HuH-7.5 (cell line): ENCODE results near the gene LBHD2.
A peak's percentile ranks its signal among the peaks of the same experiment; 100 is the strongest.

Source experiments
- DNase-seq: peaks from one replicate; pipeline ENCODE4 v3.0.0; 2011; ENCODE audit warnings: low spot score

LBHD2 gene

DNA sequence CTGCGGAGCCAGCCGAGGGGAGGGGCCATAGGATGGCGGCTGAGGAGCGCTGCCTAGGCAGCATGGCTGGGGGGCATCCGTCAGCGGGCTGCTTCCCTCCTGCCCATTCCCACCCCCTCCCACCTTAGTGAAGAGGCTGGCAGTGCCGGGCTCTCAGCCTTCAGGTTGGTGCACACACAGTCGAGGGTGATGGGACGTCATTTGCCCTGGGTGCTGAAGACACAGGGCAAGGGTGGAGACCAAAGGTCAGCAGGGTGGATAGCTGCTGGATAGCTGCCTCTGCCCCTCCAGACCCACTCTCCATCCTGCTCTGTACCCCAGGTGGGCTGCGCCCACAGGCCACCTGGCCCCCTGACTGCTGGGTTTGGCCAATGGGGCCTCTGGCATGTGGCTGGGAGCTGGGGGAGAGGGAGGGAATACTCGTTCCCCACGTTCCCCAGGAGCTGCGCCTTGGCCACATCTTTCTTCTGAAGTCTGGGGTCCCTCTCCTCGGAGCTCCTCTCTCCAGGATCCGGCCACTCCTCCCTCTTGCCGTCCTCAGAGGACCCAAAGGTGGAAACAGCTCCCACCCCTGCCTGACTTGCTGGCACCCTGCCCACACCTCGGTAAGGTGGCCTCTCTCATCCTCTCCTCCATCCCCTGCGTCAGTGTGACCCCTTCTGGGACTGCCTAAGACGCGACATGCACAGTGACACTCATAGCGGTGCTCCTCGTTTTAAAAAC lies 15.5 kb upstream of the LBHD2 start:
- DNase-seq = no peak

DNA sequence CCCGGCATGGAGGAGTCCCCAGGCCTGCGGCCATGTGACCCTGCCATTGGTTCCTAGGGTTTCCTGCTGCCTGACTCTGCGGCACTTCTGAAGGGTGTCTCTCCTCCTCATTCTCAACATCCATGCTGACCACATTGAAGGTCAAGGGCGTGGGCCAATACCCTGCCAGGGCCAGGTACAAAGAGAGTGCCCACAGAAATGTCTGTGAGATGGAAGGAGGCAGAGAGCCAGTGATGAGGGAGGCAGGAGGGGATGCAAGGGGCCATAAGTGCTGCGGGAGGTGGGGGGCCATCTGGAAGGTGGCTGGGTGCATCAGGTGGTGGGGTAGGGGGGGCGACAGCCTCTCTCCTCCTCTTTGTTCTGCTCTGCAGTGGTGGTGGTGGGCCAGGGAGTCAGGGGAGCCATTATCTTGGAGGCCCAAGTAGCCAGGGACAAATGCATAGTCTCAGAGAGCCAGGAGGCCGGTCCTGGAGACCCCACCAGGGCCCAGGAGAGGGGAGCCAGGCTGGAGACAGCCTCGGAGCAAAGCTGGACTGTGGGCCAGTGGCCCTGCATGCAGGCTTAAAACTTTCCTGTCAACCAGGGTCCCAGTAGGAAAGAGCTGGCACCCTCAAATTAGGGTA lies 13.6 kb upstream of the LBHD2 start:
- no peak for DNase-seq

DNA sequence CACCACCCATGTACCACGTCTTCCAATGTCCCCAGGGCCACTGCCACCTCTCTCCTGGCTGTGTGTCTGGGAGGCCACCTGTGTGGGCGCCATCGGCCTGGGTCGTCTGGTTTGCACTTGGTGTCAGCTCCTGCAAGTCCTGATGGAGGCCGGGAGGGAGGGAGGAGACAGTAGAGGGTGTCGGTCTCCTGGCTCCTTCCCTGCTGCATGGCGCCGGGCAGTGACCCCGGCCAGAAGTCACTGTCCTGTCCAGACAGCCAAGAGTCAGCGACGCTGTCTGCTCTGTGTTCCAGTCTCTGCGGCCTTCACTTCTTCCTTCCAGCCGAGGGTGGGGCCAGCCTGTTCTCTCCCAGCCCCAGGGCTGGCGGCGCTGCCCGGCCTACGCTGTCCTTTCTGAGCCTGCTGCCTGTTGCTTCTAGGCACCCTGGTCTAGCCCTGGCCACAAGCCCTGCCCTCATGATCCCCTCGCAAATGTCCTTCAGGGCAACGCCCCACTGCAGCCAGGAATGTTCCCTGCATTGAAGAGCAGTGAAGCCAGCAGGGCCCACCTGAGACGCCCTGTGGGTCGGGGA lies 13.0 kb upstream of the LBHD2 start:
- DNase-seq = no peak

DNA sequence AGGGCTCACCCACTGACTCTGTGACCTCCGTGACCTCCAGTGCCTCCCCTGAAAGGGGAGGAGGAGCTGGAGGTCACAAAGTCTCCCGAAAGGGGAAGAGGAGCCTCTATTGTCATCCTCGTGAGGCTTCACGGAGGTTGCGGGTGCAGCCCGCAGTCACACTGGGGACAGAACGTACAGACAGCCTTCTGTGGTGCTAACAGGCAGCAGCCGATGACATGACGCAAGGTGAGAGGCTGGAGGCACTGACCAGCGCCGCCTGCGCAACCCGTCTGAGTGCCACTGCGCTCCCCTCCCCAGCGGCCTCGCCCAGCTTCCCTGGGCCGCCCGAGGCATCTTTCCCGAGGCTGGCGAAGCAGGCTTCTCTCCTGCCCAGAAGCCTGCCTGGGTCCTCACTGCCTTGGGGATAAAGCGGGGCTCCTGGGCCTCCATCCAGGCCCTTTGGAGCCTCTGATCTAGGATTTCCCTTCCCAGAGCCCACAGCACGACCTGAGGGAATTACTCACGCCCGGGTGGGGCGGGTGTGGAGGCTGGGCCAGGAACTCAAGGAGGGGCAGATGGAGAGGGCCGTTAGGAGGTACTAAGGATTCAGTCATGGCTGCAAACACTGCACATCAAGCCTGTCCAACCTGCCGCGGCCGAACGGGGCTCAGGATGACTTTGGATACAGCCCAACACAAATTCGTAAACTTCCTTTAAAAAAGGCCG lies 12.3 kb upstream of the LBHD2 start:
- no peak for DNase-seq

DNA sequence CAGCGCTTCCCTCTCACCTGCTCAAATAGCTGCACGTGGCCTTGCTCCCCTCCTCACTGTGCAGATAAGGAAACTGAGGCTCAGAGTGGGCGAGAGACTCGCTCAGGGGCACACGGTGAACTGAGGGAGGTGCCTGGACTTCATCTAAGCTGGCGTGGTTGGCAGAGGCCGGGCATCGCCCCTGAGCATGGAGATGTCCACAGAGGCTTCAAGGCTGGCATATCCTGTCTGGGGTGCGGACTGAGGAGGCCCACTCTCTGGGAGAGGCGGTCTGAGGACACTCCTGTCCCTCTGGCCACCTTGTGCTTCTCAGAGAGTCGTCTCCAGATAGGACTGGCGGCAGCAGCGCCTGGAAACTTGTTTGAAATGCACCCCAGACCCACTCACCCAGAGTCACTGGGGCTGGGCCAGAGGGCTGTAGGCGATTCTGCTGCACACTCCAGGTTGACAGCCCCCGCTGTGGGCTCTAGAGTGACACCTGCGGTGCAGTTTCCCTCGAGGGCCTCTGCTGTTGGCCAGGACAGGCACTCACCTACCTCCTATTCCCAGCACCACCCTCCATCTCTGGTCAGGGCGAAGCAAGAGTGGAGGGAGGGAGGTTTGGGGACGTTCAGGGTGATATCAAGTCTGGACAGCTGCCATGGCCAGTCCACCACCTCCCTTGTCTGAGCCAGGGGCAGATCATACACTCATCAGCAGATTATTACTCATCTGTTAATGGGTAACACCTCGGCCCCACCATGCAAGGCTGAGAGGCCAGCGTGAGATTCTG lies 11.2 kb upstream of the LBHD2 start:
- no peak for DNase-seq

DNA sequence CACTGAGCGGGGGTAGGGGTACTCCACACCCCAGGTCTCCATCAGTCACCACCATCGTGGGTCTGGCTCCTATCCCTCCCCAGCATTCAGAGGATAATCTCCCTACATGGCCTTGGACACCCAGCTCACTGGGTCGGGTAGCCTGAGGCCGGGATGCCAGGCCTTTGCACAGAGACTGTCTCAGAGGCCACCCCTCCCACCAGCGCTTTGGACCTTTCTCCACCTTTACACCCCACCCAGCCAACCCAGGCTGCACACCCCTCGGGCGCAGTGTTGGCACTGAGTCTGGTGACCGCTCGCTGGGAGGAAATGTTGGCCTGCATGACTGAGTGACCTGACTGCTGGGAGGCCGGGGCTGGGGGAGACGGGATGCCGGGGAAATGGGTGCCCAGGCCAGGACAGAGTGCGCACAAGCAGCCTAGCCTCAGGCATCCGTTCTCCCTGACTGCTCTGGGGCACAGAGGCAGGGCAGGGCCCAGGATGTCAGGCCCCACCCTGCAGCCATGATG lies 10.6 kb upstream of the LBHD2 start:
- DNase-seq = no peak

DNA sequence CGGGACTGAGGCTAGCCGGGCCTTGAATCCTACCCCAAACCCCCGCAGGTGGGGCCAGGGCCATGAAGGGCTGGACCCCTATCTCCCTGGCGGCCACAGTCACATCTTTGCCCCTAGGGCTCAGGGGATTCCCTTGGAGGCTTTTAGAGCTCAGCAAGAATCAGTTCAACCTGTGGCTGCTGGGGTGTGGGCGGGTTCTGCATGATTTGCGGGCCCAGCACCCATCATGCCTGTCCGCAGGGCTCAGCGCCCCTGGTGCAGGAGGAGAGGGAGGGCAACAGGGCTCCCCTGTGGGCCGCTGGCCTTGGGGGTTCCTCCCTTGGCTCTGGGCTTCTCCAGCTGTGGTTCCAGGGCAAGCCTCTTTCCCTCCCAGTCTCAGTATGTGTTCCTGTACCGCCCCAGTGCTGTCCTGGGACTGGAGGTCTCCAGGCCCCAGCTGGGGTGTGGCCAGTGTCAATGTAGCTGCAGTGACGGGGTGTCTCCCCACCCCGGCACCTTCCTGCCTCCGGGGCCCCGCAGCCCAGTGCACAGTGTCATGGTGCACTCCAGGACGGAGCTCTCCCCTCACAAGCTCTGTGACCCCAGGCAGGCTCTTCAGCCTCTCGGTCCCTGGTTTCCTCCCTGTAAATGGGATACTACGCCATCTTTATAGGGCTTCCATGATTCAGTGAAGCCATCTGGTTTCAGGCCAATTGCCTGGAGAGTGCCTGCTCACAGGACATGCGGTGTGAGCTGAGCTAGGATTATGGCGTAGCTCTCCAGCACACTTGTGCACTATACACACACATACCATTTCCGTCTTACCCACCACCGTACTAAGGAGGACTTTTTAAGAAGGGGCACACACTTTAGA lies 9.9 kb upstream of the LBHD2 start:
- no peak for DNase-seq

DNA sequence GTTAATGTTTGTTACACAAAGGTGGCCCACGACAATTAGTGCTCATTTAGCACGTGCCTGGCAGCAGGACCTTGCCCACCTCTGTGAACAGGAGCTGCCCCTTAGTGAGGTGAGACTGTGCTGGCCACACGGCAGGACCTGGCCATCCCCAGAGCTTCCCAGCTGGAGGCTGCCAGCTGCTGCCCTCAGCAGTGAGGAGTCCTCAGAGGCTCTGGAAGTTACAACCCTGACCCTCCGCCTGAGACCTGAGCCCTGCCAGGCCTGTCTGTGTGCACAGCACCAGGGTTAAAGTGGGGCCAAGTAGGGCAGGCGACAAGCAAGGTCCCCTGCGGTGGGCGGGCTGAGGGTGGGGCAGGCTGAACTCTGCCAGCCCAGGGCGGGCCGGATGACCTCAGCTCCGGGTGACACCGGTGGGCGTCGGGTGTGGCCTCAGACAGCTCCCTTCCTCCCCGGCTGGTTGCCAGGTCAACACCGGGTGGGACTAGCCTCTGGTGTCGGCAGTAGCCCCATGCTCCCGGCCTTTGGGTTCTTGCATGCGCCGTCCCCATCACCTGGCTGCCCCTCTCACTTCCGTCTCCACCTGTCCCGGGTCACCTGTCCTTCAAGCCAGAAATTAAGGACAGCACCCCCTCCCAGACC lies 9.2 kb upstream of the LBHD2 start:
- peak; percentile 66 for DNase-seq

DNA sequence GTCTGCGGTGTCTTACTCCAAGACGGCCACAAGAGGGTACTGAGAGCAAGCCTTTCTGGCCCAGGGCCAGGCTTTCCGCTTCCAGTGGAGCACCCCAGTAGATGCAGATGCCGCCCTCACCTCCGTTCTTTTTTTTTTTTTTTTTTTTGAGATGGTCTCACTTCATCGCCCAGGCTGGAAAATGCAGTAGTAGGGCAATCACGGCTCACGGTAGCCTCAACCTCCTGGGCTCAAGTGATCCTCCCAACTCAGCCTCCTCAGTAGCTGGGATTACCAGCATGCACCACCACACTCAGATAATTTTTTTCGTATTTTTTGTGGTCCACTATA lies 5.6 kb upstream of the LBHD2 start:
- peak; percentile 92 for DNase-seq

DNA sequence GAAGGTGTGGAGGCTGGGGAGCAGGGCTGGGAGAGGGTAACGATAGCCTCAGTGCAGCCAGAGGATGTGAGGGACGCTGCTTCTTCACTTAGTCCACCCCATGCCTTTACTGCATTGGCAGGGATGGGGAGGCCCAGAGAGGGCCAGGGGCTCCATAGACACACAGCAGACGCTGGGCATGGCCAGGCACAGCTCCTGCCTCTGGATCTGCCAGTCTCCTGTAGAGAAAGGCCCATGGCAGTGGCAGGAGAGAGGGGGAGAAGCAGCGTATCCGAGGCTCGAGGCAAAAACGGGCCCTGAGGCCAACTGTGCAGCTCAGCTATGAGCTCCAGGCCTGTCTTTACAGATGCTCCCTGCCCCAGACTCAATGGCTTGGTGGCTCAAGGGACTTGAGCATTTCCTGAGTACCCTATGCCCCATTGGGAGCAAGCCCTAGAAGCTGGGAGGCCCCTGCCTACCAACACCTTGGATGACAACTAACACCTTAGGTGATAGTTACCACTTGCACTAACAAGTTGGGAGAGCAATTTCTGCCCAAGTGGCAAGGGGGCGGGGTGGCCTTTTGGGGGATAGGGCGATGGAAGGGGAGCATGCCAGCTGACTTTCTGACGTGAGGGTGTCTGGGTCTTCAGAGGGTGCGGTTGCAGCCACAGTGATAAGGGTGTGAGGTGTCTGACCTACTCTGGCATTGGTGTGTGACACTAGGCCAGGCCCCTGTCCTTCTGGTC lies 5.0 kb upstream of the LBHD2 start:
- no peak for DNase-seq

DNA sequence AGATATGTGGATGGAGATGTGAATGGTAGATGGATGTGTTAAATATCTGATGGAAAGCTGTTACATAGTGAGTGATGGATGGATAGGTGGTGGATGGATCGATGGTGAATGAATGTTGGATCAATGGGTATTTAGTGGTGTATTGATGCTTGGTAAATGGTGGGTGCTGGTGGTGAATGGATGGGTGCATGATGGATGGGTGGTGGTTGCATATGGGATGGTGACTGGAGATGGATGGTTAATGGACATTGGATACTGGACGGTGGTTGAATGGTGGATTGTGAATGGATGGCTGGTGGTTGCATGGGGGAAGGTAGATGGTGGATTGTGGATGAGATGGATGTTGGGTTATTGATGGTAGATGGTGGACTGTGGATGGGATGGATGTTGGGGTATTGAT lies 2.1 kb upstream of the LBHD2 start:
- DNase-seq = no peak

DNA sequence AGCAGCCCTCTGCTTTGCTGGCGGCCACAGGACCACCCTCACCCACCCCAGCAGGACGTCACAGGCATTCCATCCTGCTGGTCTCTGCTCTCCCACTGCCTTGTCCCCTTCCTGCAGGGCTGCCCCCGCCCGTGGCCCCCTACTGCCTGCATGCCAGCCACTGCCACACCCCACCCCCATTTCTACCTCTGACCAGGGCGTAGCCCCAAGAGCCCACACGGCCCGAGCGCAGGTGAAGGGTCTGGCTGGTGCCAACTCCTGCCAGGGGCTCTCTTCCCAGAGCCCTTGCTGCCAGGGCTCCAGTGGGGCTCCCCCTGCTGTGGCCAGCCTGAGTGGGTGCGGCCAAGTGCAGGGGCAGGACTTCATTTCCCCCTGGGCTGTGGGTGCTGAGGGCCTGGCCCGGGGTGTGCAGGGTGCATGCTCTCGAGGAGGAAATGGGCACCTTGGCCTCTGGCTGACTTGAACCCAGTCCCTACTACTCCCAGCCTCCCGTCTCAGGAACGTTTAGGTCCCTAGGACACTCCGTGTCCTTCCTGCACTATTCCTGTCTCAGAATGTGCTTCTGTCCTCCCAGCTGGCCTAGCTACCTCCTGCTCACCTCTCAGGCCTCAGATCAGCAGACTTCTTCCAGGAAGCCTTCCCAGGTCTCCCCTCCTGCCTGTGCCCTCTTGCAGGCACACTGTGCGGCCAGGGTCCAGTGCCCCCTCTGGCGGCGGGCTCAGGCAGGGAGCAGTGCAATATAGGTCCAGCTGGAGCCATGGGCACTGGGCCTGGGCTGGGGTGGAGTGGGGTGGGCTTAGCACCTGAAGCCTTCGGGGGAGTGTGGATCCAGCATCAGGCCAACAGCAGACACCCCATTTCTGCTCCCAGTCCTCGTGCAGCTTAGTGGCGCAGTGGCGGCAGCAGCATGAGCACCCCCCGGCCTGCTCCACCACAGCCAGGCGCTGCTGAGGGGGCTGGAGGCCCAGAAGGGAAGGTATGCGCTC lies 1.4 kb downstream of the LBHD2 start:
- no peak for DNase-seq

DNA sequence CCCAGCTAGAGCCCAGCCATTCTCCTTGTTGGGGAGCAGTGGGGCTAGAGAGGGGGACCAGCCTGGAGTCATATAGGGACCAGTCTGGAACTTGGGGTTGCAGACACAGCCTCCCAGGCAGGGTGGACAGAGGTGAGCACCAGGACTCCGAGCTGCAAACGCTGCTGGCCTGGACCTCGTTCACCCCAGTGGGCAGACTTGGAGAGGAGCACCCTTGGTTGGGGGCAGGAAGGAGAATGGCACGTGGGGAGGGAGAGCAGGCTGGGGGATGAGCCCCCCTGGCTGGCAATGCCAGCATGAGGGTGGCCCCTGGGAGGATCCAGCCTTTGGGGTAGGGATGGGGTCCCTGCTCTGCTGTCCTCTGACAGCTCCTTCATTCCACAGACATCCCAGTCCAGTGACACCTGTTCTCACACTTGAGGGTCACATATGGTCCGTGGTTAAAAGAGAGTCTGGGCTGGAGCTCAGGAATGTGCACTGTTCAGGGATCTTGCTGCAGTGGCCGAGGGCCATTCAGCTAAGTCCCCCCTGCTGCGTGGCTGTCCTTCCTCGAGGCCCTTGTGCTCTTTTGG lies 2.8 kb downstream of the LBHD2 start:
- DNase-seq = no peak

DNA sequence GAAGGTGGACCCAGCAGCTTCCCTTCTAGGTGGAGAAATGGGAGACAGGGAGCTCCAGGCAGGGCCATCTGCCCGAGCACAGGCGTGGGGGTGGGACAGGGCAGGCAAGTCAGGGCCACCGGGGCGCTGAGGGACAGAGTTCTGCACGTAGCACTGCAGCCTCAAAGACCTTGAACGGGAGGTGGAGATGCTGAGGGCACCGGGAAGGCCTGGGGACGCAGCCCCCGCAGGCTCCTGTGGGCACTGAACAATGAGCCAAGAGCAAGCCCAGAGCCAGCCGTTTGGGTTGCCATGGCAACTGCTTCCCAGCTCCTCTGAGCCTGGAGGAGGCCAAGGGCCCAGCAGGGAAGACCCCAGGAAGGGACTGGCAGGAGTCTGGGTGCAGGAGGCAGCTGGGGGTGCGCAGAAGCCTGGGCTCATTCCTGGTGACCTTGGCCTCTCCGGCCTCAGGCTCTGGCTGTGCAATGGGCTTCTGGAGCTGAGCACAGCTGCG lies 3.4 kb downstream of the LBHD2 start:
- no peak for DNase-seq

DNA sequence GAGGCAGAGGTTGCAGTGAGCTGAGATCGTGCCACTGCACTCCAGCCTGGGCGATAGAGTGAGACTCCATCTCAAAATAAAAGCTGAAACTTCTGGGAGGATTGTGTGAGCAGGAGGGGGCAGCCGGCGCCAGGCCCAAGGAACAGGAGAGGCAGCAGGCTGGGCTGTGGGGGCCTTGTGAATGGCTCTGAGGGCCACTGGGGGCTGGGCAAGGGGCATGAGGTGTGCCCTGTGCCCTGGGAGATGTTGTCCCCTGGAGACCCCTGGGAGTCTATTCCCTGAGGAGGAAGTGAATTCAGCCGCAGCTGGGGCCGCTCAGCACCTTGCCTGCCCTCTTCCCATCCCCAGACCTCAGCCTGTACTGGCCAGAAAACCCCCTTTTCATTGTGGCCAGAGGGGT lies 4.9 kb downstream of the LBHD2 start:
- DNase-seq = no peak

DNA sequence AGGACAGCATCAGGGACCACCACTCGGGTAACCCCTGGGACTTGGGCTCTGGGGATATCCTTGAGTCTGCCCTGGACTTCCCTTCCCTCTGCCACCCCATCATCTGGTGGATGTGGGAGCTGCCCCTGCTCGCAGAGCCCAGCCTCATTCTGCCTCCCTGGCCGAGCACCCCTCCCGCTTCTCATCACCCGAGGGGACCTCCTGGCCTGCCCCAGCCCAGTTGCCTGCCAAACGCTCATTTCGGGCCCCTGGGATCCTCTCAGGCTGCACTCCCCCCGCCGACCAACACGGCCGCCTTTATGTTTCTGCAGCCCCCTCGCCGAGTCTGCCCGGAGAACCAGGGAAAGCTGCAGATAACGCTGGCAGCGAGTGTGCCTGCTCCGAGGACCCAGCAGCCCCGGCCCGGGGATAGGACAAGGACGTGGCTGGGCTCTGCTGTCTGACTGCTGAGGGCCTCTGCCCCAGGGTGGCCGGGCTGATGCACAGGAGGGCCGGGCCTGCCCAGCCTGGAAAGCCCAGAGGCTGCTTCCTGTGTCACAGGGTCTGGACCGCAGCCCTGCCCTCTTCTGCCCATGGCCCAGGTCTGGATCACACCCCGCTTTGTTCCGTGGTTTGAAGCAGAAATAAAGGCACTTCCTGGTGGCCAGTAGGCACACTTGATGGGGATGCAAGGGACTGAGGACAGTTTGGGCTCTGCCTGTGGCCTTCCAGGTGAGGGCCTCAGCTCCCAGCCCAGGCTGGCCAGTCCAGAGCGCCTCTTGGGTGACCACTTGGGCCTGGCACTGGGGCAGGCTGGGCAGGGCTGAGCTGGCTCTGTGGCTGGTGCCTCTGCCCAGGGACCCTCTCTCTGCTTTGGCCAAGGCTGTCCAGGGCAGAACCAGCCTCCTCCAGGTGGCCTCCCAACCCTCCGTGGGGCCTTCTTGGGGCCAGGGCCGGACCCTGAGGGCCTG lies 5.7 kb downstream of the LBHD2 start:
- no peak for DNase-seq

DNA sequence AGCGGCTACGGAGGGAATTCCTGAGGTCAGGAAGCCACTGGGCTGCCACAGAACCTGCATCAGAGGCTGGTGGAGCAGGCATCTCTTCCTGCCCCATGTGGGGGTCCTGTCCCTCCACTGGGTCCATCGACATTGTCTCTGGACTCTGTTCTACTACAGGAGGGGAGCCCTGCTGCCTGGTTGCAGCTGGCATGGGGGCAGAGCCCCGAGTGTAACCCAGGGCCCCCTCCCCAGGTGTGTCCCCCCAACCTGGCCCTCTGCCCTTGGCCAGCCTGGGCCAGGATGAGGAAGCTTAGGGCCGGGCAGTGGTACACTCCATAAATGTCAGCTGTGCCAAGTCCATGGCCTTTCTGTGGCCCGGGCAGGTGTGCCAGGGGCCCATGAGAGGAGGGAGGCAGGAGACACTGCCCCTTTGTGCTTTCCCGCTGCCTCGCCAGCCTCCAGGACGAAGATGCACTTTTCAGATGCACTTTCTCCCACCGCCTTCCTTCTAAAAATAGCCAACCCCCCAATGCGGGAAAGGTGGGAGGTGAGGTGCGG lies 6.5 kb downstream of the LBHD2 start:
- no peak for DNase-seq
